GM19328 (cell line): ENCODE results near the gene SH3BP5L.
A peak's percentile ranks its signal among the peaks of the same experiment; 100 is the strongest.
"Not testable (repeated sequence)": the region's sequence is repeated elsewhere in the genome, so short reads cannot be mapped to it uniquely, and the experiment has no call there.

Experiments used
- ATAC-seq: cut with Tn5 transposase; IDR thresholded peaks from one replicate; pipeline ENCODE4 v1.9.1; 2021; ENCODE audit warnings: mild to moderate bottlenecking, moderate library complexity; ENCODE audit not compliant: unreplicated experiment

SH3BP5L gene

DNA sequence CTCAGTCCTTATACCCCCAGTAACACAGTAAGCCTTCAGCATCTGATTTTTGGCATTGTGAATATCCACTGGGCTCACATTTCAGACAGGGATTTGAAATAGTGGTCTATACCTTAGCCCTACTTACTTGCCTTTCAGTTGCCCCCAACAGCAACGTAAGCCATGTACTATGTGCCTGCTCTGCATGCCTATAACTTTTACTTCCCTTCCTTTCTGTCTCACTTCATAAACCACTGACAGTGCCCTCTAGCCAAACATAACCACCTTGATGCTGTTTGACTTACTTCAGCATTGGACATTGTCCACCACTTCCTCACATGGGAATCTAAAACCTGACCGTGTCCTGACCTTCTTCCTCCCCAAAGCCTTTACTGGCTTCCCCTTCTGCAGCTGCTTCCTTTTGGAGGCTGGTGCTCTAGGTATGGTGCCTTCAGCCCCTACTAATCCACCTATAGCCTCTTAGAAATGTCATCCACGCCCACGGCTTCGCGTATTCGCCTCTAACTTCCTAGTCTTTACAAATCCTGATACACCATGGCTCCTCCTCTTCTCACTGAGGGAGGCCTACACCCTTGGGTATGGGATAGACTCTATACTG is 8.7 kb upstream of the SH3BP5L start:
- ATAC-seq: no peak

DNA sequence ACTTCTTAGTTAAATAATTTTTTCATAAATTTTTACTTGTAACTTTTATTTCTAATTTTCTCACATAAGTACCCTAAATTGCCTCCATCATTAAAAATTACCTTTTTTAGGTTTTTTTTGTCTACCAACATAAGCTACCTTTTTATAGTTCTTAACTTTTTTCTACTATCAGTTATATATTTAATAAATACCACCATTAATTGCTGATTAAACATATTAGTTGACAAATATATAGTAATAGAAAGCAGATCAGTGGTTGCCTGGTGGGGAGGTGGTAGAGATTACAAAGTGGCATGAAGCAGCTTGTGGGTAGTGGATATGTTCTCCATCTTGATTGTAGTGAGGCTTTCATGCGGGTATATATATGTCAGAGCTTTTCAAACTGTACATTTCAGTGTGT is 6.1 kb upstream of the SH3BP5L start:
- no peak for ATAC-seq

DNA sequence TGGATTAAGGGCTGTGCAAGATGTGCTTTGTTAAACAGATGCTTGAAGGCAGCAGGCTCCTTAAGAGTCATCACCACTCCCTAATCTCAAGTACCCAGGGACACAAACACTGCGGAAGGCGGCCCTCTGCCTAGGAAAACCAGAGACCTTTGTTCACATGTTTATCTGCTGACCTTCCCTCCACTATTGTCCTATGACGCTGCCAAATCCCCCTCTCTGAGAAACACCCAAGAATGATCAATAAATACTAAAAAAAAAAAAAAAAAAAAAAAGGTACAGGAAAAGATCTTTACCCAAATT is 5.0 kb upstream of the SH3BP5L start:
- ATAC-seq: not testable (repeated sequence)

DNA sequence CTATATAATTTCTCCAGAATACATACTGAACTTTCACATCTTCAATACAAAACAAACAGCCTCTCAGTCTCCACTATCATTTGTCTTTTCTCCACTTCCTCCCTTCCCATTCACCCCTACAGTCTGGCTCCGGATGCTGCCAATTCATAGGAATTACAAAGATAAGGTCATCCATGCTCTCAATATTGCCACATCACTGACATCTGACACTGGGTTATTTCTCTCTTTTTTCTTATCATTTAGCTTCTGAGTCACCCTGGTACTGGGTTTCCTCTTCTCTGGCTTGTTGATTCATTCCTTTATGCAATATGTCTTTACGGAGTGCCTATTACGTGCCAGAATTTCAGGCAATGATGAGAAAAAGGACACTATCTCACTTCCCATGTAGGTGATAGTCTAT is 3.1 kb upstream of the SH3BP5L start:
- no peak for ATAC-seq

DNA sequence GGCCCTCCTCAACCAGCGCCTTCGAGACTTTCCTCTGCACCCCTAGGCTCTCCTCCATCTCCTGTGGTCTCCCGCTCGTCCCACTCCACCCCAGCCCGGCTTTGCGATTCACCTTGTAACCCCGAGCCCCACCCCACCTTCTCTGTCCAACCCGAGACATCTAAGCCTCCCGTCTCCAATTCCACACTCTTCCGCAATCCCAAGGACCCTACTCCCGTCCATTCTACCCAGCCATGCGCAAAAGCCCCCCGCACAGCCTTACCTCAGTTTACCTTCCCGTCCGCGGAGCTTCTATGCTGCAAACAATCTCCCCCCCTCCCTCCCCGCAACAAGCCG is 174 bp downstream of the SH3BP5L start:
- no peak for ATAC-seq

DNA sequence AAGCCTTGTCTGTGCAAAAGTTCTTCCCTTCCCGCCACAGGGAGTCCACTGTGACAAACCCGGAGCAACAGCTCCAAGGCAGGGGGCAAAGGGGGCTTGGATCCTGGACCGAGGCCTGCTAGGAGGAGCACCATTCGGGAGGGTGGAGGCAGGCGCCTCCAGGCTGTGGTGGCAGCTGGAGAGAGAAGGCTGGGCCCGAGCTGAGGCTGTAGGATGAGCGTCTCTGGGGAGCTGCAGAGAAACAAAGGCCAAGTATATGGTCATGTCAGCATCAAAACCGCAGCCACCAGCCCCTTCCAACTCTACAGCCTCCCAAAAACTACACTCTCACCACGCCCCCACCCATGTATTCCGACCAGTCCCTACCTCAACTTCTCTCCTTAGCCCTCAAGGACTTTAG is 579 bp downstream of the SH3BP5L start:
- no peak for ATAC-seq

DNA sequence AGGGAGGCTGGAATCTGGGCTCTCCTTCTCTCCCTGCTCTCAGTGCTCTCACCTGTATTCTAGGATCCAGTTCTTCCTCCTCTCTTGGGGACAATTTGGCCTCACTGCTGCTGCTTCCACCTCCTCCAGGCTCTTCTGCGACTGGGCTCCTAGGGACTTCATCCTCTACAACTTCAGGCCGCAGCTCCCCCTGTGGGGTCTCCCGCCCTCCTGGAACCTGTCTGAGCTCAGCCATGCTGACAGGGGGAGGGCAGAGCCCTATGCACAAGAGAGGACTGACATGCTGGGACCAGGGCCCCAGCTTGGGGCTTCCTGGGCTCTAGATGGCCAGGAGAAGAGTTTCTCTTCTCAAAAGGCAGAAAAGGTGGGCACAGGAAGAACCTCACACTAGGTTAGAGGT is 1.0 kb downstream of the SH3BP5L start:
- no peak for ATAC-seq

DNA sequence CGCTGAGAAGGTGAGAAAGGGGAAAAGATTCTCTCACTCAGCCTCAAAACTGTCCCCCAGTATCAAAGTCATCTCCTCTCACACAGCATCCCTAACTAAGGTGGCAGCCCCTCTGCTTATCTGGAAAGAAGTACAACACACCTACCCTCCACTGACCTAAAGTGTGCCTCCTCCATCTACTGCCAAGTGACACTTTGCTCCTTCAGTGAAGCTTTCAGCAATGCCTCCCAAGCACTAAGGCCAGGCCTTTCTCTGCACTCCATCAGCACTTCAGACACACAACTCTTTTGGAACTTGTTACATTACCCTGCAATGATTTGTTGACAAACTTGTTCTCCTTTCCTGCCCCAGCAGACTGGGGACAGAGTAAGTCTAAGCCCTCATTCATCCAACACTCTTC is 1.4 kb downstream of the SH3BP5L start:
- ATAC-seq: no peak

DNA sequence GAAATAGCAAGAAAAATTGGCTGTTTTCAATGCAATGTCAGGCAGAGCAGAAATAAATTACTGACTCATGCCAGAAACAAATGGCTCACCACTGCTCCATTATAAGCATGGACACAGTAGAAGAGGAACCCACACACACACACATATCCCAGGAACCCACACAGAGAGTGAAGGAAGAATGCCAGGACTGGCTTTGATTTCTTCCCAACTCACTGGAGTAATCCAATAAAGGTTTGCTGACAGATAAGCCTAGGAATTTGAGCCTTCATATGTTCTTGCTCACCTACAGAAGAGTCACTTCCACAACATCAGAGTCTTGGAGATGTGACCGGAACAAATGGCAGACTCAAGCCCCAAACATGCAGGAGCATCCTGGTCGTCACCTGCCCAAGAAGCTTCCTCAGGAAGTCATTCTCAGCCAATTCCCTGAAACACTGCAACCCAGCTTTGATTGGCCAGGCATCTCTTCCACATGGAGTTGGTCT is 2.2 kb downstream of the SH3BP5L start:
- ATAC-seq: no peak

DNA sequence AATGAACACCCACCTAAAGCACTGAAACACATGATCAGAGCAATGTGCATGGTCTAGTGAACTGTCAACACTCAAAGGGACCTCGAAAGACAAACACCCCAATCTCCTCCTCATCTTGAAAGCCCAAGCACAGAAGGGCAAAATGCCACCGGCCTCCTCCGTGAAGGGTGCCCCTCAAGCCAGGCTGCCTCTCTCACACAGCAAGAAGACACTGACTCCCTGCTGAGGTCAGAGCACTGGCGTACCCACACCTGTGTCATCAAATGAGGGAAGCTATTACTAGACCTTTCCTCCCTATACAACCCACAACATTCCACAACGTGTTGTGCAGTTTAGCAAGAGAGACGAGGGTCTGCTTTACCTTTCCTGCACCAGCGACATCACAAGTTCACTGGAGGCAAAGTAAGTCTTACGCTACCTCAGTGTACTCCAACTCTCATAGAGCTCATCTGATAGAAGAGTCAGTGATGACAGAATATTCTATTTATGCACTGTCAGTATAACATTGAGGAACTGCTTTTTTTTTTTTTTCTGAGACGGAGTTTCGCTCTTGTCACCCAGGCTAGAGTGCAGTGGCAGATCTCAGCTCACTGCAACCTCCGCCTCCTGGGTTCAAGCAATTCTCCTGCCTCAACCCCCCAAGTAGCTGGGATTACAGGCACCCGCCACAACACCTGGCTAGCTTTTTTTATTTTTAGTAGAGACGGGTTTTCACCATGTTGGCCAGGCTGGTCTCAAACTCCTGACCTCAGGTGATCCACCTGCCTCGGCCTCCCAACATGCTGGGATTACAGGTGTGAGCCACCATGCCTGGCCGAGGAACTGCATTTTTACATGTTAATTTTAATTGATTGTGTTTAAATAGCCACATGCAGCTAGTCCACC is 3.3 kb downstream of the SH3BP5L start:
- peak; percentile 20 for ATAC-seq

DNA sequence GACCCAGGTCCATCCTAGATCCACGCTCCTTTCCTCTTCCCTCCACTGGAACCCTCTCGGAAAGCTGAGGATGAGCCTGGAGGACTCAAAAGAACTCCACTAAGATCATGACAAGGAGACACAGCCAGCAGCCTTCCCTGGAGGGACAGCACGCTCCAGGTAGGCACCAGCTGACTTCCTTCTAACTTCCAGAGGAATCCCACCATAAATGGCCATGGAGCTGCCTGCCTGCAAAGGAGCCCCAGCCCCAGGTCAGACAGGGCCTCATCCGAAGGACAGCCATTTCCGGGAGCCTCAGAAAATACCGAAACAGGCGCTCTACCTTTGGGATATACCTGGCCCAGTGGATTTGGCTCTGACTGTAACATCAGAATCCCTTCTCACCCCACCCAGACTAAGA is 4.1 kb downstream of the SH3BP5L start:
- ATAC-seq: no peak

DNA sequence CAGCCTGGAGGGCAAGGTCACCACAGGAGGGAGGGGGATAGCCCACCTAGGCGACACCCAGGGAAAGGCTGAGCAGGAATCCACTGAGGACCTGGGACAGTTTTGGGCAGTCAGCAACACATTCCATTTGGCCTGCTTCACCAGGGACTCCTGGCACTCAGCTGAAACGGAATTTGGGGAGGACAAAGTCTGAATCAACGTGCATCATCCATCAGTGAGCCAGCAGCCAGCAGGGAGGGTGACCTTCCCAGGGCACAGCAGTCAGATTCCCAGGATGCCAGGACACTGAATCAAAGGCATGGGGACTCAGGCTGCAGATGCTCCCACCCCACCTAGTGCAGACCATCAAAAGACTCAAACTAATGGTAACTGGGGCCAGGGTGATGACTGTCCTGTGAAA is 4.6 kb downstream of the SH3BP5L start:
- no peak for ATAC-seq

DNA sequence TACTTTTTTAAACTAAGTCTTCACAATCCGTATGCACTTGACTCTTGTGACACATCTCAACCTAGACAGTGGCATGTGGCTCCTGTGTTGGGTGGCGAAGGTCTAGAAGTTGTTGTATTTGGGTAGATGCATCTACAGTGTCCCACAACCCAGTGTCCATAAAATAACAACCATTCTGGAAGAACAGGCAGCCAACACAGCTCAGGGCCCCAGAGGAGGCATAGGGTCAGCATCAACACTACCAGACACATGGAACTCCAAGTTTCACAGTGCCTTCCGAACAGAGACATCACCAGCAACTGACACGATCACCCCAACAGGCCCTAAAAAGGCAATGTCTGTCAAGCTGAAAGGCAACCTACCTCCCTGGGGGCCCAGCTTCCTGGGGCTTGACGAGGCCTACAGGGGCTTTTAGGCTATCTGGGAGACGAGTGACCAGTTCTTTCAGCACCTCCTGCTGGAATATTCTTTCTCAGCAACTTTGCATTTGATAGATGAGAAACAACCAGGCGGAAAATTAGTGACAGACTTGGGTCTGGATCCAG is 5.6 kb downstream of the SH3BP5L start:
- ATAC-seq: no peak

DNA sequence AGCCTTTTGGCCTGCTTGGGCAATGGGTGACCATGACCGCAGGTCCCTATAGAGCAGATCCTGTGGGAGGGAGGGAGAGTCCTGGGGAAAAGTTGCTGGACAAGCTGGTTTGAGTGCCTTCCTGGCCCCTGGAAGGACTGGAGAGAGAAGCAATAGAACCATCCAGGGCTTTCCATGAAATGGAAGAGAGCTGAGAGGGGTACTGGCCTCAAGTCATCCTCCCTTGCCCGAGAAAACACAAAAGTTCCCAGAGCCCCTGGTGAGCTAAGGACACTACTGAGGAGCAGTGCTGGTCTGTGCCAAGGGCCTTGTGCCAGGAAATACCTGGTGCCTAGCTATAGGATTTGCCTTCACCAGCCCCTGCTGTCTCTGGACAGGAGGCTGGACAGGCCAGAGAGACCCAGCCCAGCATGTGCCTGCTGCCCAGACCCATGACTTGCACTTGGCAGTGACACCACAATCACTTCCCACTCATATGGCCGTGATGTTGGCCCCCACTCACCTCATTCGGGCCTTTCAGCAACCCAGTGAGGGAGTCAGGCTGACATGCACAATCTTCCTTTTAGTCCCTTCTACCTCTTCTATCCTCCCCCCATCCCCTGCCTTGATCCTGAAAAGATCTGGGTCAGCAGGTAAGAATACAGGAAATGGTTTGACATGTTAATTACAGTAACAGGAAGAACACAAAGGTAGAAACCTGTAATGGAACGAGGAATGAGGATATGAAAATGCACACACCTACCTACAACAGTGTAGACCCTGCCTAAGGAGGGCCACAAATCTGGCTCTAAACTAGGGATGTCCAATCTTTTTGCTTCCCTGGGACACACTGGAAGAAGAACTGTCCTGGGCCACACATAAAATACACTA is 7.0 kb downstream of the SH3BP5L start:
- ATAC-seq: peak; percentile 41

DNA sequence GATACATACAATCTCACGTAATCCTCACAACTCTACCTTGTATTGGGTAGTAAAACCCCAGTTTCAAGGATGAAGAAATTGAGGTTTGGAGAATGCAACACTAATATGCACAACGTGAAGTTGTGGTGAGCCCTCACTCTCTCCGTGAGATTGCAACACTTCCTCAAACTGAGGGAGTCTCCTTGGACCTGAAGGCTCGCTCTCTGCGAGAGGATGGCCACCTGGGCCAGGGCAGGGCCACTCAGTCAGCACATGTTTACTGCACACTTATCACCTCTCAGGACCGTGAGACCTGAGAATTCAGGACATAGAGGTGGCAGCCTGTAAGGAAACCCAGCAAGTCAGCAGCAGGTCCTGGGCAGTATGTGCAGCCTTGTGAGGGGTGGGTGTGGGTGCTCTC is 8.7 kb downstream of the SH3BP5L start:
- ATAC-seq: no peak

DNA sequence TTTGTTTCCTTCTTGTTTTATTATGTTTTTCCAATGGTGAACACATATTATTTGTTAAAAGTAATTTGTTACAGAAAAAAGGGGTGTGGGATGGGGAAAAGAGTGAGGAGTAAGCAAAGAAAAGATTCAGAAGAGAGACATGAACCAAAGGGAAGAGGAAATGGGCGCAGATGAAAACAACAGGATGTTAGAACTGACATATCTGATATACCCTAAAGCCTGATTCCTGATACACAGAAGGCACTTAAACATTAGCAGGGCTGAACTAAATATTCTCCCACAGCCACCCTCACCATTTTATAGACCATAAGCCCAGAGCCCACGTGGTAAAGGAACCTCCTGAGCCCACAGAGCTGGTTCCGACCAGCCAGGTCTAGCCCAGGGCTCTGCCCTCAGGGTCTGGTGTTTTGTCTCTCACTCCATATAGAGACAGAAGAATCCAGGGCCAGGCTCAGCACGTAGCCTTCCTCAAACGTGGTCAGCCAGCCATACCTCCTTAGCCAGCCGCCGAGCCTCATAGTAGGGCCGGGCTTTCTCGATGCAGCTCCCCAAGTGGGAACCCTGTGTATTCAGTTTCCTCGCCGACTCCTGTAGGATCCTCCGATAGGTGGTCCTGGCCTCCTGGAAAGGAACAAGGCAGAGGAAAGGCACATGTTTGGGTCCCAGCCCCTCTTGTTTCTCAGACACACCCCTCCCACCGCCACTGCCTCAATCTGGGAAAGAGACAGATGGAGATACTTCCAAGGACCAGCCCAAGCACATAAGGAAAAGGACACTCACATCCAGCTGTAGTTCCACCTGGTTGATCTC is 9.5 kb downstream of the SH3BP5L start:
- no peak for ATAC-seq

DNA sequence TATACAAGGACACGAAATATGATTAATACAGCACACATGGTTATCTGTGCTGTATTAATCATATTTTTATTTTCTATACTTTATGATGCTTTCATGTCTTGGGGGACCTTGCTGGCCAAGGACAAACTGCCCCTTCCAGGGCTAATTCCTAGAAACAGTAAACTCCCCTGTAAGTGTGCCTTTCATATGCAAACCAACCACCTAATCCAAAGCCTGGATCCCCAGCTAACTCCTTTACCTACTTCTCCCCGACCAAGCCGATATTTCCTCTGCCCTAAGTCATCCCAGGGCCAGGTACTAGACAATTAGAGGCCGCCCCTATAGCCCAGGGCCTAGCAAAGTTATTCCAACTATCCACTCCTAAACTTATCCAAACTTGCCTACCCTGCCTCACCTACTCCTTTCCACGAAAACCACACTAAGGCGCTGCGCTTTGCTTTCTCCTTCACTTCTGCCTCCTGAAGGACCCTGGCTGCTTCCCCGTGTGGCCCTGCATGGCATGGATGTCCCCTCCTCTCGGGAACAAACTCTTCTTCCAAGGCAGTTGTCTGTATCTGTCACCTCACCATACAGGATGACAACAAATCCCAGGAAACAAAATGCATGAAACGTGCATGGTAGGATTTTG is 10.2 kb downstream of the SH3BP5L start:
- no peak for ATAC-seq

DNA sequence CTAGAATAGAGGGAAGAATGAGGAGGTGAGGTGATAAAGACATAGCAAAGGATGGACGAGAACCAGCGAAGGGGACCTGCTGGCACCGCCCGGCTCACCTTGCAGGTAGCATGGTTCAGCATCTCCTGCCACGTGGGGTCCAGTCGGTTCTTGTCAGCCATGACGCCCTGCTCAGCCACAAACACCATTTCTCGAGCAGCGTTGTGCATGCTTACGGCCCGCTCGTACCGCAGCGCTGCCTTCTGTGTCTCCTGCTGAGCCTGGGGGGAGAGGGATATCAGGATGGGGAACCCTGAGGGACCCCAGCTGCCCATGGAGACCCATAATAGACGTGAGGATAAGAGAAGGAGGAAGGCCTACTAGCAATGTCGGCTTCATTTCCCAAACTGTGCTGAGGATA is 11.4 kb downstream of the SH3BP5L start:
- ATAC-seq: no peak

DNA sequence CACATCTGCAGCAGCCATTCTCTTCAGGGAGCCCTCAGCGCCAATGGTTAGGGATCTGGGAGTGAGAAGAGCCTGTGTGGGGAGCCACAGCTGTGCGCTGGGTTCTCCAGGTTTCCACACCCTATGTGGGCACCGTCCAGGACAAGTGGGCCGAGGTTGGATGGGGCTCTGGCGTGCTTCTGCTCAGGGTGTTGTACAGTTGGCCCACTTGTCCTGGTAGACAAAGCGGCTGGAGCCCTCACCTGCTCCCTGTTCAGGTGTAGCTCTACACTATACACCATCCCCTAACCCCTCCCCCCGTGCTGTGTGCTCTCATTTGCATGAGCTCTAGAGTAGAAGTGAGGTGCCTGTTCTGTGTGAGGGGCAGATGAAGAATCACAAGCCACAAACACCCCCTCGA is 12.2 kb downstream of the SH3BP5L start:
- ATAC-seq: no peak

DNA sequence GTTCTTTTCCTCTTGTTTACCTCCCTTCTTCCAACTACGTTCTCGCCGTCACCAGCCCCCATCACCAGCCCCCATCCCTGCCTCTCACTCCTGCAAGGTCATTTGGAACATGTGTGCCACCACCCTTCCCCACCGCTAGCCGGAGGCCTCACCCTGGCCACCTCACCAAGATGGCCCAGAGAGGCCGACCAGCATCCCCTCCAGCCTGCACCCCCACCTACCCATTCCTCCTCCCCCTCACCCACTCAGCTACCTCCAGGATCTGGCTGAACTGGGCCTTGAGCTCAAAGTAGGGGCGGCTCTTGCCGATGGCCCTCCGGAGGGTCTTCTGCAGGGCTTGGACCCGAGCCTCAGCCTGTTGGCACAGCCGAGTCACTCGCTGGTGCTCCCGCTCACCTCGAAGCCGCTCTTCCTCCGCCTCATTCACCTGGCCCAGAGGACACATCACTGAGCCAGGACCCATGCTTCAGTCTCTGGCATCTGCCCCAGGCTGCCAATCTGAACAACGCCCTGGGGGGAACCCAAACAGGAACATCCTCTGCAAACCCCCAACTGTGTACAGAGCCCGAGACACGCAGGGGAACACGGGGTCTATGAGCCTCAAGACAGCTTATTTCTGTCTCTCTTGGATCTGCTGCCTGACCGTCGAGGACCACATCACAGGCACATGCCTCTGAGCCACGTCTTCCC is 12.8 kb downstream of the SH3BP5L start:
- ATAC-seq: no peak
